SKM-1 treated with dmso at 0.1 percent for 144 hours (cell line): ENCODE data around the gene ITIH5.
A peak's percentile ranks its signal among the peaks of the same experiment; 100 is the strongest.

Source experiments
- DNase-seq: peaks from one replicate; lab custom pipeline; 2025; ENCODE audit not compliant: unreplicated experiment; lab: John Stamatoyannopoulos, UW

ITIH5 gene

GRCh38 chr10:7526017-7526400 is 140.8 kb downstream of the ITIH5 start:
- DNase-seq = no peak

- DNase-seq = peak; percentile 11
Measured at GRCh38 chr10:7525314-7526016, 141.3 kb downstream of the ITIH5 start.

GRCh38 chr10:7523656-7524055 is 143.1 kb downstream of the ITIH5 start:
- DNase-seq = no peak

GRCh38 chr10:7520507-7521485 is 146.0 kb downstream of the ITIH5 start:
- DNase-seq = no peak

GRCh38 chr10:7519351-7519750 is 147.4 kb downstream of the ITIH5 start:
- no peak for DNase-seq

GRCh38 chr10:7518693-7519092 is 148.1 kb downstream of the ITIH5 start:
- no peak for DNase-seq

- no peak for DNase-seq
Measured at GRCh38 chr10:7515439-7515838, 151.3 kb downstream of the ITIH5 start.

- no peak for DNase-seq
Measured at GRCh38 chr10:7513936-7514335, 152.8 kb downstream of the ITIH5 start.

- DNase-seq = no peak
Measured at GRCh38 chr10:7513455-7513854, 153.3 kb downstream of the ITIH5 start.

GRCh38 chr10:7512487-7512886 is 154.3 kb downstream of the ITIH5 start:
- DNase-seq = no peak

GRCh38 chr10:7511612-7512011 is 155.2 kb downstream of the ITIH5 start:
- no peak for DNase-seq
